HG03108 (cell line): ENCODE results near the gene FHOD3.
"Not testable (repeated sequence)": the region's sequence is repeated elsewhere in the genome, so short reads cannot be mapped to it uniquely, and the experiment has no call there.

Source experiments
- ATAC-seq: cut with Tn5 transposase; IDR thresholded peaks from one replicate; pipeline ENCODE4 v1.9.1; 2021; ENCODE audit warnings: moderate library complexity; ENCODE audit not compliant: unreplicated experiment

The FHOD3 gene

GRCh38 chr18:36811430-36811829, 513.9 kb downstream of the FHOD3 start:
- ATAC-seq, result no peak

GRCh38 chr18:36811955-36812354, 514.4 kb downstream of the FHOD3 start:
- ATAC-seq, result no peak

GRCh38 chr18:36812678-36813077, 515.2 kb downstream of the FHOD3 start:
- ATAC-seq, result no peak

GRCh38 chr18:36813101-36813775, 515.7 kb downstream of the FHOD3 start:
- no peak for ATAC-seq

GRCh38 chr18:36813824-36814223, 516.3 kb downstream of the FHOD3 start:
- ATAC-seq, result no peak

GRCh38 chr18:36814994-36815393, 517.5 kb downstream of the FHOD3 start:
- no peak for ATAC-seq

- not testable (repeated sequence) for ATAC-seq
These were observed 518.6 kb downstream of the FHOD3 start for GRCh38 chr18:36816096-36816495.

- no peak for ATAC-seq
These were observed 519.5 kb downstream of the FHOD3 start for GRCh38 chr18:36817039-36817438.

- ATAC-seq, result no peak
These were observed 521.1 kb downstream of the FHOD3 start for GRCh38 chr18:36818652-36819051.

GRCh38 chr18:36819621-36820020, 522.1 kb downstream of the FHOD3 start:
- no peak for ATAC-seq

- no peak for ATAC-seq
These were observed 524.2 kb downstream of the FHOD3 start for GRCh38 chr18:36821681-36822080.

- no peak for ATAC-seq
These were observed 528.0 kb downstream of the FHOD3 start for GRCh38 chr18:36825526-36825925.

- no peak for ATAC-seq
These were observed 529.0 kb downstream of the FHOD3 start for GRCh38 chr18:36826556-36826955.

- peak; percentile 0 for ATAC-seq
These were observed 530.7 kb downstream of the FHOD3 start for GRCh38 chr18:36828157-36828629.

GRCh38 chr18:36828630-36829361, 531.3 kb downstream of the FHOD3 start, which contains the start of the genes KIAA1328 and TPGS2:
Gene KIAA1328, plus strand, starts transcription at chr18:36829127. Its CDS starts 12 bp downstream, at chr18:36829139.
Gene TPGS2, minus strand, starts transcription at chr18:36829002. Its CDS starts 235 bp downstream, at chr18:36828767.
- peak; percentile 95 for ATAC-seq
